CD4-positive, alpha-beta T cell treated with Interferon gamma for 1 hour (primary cell): ENCODE measurements around the gene DNAAF3.
"Not testable (repeated sequence)": the region's sequence is repeated elsewhere in the genome, so short reads cannot be mapped to it uniquely, and the experiment has no call there.

ENCODE experiments used
- DNase-seq: peaks from one replicate; pipeline ENCODE4 v3.0.0-alpha.2; 2020

The DNAAF3 gene

DNA sequence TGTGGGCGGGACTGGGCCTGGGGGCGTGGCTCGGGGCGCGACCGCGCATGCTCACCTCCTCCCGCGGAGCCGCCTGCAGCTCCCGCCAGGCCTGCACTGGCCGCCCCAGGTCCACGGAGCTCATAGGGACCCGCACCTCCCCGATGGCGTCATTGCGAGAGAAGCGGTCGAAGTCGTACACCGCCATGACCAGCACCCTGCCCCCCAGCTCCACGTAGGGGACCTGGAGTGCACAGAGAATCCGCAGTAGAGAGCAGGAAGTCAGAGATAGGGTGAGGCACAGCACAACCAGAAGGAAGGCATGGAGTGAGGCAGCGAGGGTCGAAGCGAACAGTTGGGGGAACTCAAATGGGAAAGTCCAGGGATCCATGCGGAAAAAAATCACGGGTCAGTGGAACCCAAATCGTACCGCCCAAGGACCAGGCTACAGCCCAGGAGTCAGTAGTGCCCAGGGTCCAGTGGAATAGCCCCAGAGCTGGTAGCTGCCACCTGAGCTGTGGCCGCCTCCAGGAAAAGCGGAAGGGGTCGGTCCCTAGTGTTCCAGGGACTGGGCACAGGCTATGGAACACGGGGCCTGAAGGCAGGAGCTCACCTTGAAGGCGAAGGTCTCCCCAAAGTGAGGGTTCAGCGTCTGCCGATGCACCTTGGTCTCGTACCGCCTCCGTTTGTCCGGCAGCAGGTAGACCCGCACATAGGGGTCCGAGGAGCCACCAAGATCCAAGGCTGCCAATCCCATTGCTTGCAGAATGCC, 8.9 kb upstream of the DNAAF3 start:
- no peak for DNase-seq

DNA sequence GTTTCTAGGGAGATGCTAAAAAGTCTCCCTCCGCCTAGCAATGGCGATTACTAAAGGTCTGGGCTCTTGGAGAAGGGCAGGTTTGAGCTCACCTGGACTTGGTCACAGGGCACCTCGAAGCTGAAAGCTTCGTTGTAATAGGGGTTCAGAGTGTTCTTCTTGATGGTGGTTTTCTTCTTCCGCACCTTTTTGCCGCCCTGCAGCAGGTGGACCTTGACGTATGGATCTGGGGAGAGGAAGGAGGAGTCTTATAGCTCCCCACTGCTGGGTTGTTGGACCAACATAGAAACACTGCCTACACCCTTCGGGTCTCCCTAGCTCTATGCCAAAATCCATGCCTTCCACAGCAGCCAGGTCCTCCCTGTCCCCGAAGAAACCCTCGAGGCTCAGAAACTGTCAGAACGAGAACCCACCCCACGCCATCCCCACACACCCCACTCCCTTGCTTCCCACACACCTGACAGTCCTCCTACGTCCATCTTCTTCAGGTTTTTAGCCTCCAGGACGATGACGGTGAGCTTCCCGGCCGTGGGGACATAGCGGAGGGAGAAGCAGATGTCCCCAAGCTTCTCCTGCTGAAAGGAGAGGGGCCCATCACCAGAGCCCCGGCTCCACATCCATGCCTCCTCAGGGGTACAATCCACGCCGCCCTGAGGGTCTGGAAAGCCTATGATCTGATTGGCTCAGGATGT, 8.2 kb upstream of the DNAAF3 start:
- DNase-seq = no peak

- DNase-seq = peak; percentile 26
Observed at GRCh38 chr19:55173714-55174409, 7.4 kb upstream of the DNAAF3 start.

GRCh38 chr19:55173186-55173713, 6.8 kb upstream of the DNAAF3 start:
- DNase-seq = no peak

GRCh38 chr19:55172741-55173140, 6.3 kb upstream of the DNAAF3 start:
- DNase-seq = no peak

GRCh38 chr19:55172318-55172717, 5.9 kb upstream of the DNAAF3 start:
- DNase-seq = not testable (repeated sequence)

- DNase-seq = no peak
Observed at GRCh38 chr19:55171440-55171839, 5.0 kb upstream of the DNAAF3 start.

- DNase-seq = no peak
Observed at GRCh38 chr19:55169136-55169535, 2.7 kb upstream of the DNAAF3 start.

DNA sequence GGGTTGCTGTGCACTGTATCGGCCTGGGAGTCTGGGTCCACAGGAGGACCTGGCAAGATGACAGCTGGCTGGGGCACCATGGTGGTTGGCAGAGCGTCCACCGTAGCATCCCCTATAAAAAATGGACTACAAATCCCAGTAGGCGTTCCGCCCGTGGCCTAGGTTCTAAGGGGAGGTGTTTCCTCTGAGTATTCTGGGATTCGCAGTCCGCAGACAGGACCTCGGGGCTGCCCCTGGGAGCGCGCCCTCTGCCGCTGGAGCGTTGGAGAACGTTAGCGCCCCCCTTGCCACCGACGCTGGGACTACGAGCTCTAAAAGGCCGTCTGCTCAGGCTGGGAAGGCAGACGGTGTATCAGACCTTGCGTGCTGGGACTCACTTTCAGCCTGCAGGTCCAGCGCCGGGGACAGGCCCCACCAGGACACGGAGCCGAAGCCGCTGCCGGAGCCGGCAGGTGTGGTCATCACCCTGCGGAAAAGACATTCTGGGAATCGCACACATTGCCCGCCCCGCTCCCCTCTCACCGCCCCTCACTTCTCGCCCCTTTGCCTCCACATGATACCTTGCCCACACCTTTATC, 372 bp downstream of the DNAAF3 start:
- DNase-seq = peak; percentile 64

- DNase-seq = no peak
Observed at GRCh38 chr19:55161571-55162322, 4.7 kb downstream of the DNAAF3 start.

DNA sequence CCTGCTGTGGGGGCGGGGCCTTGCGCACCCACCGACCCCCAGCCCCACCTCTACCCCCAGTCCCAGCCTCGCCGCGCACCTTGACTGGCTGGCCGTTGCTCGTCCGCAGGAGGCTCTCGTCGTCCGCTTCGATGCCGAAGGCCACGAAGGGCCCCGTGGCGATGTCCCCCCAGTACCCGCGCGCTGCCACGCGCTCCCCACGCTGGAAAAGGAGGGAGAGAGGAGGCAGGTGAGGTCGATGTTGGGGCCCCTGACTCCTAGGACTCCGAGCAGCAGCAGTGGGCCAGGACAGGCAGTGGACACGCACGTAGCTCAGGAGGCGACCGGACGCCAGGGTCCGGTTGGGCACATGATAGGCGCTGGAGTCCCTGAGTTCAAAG, 5.4 kb downstream of the DNAAF3 start:
- DNase-seq = no peak

DNA sequence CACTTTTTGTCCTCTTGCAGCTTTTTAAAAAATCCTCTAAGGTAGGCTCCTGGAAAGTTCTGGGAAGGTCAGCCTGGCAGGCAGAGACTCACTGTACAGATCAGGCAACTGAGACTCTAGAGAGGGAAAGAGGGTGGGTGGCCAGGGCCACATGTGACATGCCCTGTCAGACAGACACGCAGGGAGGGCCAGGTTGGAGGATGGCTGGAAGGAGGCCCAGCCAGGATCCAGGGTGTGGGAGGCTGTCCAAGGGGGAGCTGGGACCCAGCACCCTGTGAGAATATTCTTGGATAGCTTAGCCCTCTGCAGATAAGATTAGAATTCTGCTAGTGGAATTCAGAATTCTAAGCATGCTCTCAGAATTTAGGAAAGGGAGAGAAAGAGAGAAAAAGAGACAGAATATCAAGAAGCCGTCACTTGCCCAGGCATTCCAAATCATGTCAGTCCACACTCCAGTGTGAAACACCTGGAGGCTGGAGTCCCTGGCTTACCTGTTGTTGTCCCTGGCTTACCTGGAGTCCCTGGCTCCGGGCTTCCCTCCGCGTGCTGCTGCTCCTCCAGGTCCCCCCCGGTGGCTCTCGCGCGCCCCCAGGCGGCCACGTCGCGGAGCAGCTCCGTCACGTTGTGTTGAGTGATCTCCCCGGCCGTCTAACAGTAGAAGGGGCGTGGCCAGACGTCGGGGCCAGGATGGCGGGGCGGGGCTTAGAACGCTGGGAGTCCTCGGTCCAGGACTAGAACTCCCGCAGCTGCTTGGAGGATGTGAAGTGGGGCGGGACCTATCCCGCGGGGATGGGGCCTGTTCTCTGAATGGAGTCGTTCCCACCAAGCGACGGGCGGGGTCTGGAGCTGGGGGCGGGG, 6.1 kb downstream of the DNAAF3 start:
- DNase-seq = peak; percentile 87

GRCh38 chr19:55158848-55159749, 7.3 kb downstream of the DNAAF3 start:
- no peak for DNase-seq

DNA sequence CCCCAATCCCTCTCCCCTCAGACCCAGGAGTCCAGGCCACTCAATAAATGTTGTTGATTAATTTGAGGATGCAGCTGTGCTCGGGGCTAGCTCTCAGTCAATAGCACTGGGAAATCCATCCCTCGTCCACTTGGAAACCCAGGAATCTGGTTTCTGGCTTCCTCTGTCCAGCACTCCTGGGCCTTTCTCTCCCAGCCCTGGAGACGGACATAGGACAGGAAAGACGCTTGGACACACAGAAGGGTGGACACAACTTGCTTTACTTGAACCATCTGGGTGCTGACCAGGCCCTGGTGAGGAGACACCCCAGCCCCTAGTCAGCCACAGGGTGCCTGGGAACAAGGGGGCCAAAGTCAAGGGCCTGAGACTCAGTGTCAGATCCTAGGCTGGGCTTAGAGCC, 8.0 kb downstream of the DNAAF3 start:
- no peak for DNase-seq

DNA sequence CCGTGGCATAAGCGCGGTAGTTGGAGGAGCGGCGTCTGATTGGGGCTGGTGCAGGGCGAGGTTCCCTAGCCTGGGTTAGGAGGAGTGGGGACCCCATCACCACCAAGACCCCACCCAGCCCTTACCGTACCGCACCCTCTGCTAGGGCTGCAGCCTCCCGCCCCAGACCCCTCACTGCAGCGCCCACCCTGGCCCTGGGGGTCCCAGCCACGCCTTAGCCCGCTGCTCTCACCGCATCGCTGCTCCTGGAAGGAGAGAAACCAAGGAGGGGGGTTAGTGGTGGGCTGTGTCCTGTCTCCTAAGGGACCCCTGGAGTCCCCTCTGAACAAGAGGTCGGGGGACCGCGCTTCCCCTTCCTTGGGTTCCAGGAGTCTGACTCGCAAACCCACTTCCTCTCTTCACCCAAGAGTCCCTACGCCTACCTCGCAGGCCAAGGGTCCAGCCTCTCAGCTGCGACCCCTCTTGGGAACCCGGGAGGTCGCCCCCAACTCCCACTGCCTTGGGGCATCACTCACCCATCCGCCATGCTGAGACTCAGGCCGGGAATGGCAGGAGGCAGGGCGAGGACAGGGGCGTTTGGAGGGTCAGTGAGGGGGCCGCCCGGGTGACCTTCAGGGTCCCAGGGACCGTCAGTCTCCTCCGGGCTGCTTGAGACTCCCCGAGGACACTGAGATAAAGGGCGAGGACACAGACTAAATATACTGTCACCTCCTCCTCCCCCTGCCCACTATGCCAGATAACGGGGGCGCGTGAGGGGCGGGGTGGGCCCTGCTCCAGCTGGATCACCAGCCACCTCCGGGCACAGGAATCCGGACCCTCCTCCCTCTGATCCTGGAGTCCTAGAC, 9.1 kb downstream of the DNAAF3 start, which contains the start of gene TNNI3:
Gene TNNI3 (minus strand): TSS at position 669 of the 845 bp plus-strand sequence. CDS start 143 bp downstream, at position 526.
- no peak for DNase-seq

DNA sequence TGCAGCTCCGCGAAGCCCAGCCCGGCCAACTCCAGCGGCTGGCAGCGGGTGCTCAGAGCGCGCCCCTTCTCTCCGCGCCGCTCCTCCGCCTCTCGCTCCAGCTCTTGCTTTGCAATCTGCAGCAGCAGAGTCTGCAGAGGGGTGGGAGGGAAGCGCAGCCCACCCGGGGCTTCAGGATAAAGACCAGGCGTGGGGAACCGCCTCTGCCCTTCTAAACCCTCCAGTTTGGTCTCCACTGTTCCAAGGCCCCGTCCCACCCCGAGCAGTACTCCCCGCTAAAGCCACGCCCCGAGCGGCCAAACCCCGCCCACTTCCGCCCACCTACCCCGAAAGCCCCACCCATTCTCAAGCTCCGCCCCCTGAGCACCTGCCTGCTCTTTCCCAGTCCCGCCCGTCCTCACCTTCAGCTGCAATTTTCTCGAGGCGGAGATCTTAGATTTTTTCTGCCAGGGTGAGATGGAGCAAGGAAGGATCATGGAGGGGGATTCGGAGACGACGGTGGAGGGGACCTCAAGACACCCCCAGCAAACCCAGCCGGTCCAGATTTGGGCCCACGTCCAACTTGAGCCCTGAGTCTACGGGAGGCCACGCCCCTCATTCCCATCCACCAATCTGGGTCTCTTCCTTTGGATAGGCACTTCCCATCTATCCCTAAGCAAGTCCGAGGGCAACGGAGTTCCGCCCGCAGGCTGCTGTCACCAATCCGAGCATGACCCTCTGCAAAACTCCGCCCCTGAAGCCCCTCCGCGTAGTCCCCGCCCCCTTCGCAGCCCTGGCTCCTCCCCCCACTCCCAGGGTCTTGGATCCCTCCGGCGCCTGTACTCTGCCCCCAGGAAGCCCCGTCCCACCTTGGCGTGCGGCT, 10.0 kb downstream of the DNAAF3 start:
- DNase-seq = peak; percentile 21

DNA sequence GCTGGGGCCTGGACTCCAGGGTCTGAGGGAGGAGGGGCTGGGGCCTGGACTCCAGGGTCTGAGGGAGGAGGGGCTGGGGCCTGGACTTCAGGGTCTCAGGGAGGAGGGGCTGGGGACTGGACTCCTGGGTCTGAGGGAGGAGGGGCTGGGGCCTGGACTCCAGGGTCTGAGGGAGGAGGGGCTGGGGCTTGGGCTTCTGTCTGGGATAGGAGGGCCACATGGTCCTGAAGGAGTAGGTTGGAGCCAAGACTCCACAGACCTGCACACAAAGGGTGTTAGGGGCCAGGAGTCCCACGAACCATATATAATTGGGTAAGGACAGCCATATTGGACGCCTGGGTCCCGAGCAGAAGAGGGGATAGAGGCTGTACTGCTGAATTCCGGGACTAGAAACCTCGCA, 10.6 kb downstream of the DNAAF3 start:
- not testable (repeated sequence) for DNase-seq

- DNase-seq = no peak
Observed at GRCh38 chr19:55153652-55154264, 12.7 kb downstream of the DNAAF3 start.
